GM19467 (cell line): ENCODE measurements around the gene RTN4RL1.

Experiments used
- ATAC-seq: cut with Tn5 transposase; IDR thresholded peaks from one replicate; pipeline ENCODE4 v1.9.1; 2021; ENCODE audit warnings: mild to moderate bottlenecking, moderate library complexity; ENCODE audit not compliant: unreplicated experiment

The RTN4RL1 gene

GRCh38 chr17:1978396-1978949 is 46.7 kb downstream of the RTN4RL1 start:
- no peak for ATAC-seq

- ATAC-seq = no peak
Measured at GRCh38 chr17:1977583-1978395, 47.3 kb downstream of the RTN4RL1 start.

GRCh38 chr17:1976683-1977064 is 48.5 kb downstream of the RTN4RL1 start:
- no peak for ATAC-seq

- no peak for ATAC-seq
Measured at GRCh38 chr17:1976000-1976682, 49.0 kb downstream of the RTN4RL1 start.

GRCh38 chr17:1975573-1975972 is 49.6 kb downstream of the RTN4RL1 start:
- no peak for ATAC-seq

GRCh38 chr17:1972487-1973160 is 52.5 kb downstream of the RTN4RL1 start:
- no peak for ATAC-seq

GRCh38 chr17:1970843-1971384 is 54.2 kb downstream of the RTN4RL1 start:
- no peak for ATAC-seq

- no peak for ATAC-seq
Measured at GRCh38 chr17:1969712-1970111, 55.4 kb downstream of the RTN4RL1 start.

GRCh38 chr17:1967213-1967612 is 57.9 kb downstream of the RTN4RL1 start:
- ATAC-seq = no peak

- ATAC-seq = no peak
Measured at GRCh38 chr17:1966274-1967086, 58.7 kb downstream of the RTN4RL1 start.

- ATAC-seq = no peak
Measured at GRCh38 chr17:1965556-1966273, 59.4 kb downstream of the RTN4RL1 start.

- no peak for ATAC-seq
Measured at GRCh38 chr17:1963250-1963649, 61.9 kb downstream of the RTN4RL1 start.

- ATAC-seq = no peak
Measured at GRCh38 chr17:1961189-1961588, 63.9 kb downstream of the RTN4RL1 start.

- no peak for ATAC-seq
Measured at GRCh38 chr17:1960545-1960912, 64.6 kb downstream of the RTN4RL1 start.

GRCh38 chr17:1959871-1960544 is 65.1 kb downstream of the RTN4RL1 start:
- no peak for ATAC-seq

GRCh38 chr17:1958134-1958881 is 66.8 kb downstream of the RTN4RL1 start:
- ATAC-seq = no peak

GRCh38 chr17:1957037-1957436 is 68.1 kb downstream of the RTN4RL1 start:
- ATAC-seq = no peak

GRCh38 chr17:1956134-1956533 is 69.0 kb downstream of the RTN4RL1 start:
- ATAC-seq = no peak

GRCh38 chr17:1953831-1954230 is 71.3 kb downstream of the RTN4RL1 start:
- ATAC-seq = no peak
